PC-3 (cell line): ENCODE results near the gene ARHGAP31.

Source experiments
- EZH2 ChIP-seq: fragments of 300-600 bp; sonication (generic); IDR thresholded peaks from one replicate; pipeline ENCODE4 v1.6.1; 2017; ENCODE audit warnings: antibody characterized with exemption, mild to moderate bottlenecking, low read length; ENCODE audit not compliant: unreplicated experiment
- EZH2phosphoT487 ChIP-seq: fragments of 300-600 bp; sonication (generic); IDR thresholded peaks from 2 replicates; pipeline ENCODE4 v1.6.1; 2018; ENCODE audit warnings: mild to moderate bottlenecking, antibody characterized with exemption, low read length, borderline replicate concordance
- TF ChIP-seq, protein P1 (sequence below): fragments of 300-600 bp; sonication (generic); conservative IDR thresholded peaks from 2 replicates; pipeline ENCODE4 v1.5.1; 2017; ENCODE audit warnings: antibody characterized with exemption, low read depth, mild to moderate bottlenecking, low read length

DNA sequence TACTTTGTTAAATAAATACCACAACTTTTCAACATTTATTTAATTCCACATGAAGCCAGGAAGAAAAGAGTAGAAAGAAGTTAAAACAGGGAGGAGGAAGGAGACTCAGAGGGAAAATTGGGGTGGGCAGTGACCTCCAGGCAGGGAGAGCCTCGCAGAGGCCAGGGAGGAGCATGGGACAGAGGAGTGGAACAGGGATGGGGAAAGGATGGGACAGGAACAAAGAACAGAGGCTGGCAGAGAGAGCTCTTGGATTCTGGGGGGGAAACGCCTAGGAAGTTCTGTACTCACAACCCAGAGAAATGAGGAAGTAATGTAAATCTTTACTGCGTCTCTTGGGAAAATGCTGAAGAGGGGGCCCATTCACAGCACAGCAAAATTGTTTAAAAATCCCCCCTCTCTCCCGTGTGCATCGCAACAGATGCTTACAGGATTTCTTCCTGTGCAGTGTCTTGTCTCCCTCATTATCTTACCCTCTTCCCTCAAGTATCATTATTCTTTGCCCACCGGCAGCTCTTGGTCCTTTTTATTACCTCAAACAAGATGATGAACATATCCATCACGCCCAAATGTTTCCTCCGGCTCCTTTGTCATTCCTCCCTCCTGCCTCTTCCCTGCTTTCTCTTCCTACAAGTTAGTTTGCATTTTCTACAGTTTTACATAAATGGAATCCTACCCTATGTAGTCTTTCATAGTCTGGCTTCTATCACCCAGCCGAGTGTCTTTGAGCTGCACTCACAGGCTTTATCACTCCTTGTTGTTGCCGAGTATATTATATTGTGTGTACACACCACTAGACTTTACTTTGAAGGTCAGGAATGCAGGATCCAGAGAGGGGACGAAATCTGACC lies 65.5 kb downstream of the ARHGAP31 start:
- TF ChIP-seq, protein P1, sequence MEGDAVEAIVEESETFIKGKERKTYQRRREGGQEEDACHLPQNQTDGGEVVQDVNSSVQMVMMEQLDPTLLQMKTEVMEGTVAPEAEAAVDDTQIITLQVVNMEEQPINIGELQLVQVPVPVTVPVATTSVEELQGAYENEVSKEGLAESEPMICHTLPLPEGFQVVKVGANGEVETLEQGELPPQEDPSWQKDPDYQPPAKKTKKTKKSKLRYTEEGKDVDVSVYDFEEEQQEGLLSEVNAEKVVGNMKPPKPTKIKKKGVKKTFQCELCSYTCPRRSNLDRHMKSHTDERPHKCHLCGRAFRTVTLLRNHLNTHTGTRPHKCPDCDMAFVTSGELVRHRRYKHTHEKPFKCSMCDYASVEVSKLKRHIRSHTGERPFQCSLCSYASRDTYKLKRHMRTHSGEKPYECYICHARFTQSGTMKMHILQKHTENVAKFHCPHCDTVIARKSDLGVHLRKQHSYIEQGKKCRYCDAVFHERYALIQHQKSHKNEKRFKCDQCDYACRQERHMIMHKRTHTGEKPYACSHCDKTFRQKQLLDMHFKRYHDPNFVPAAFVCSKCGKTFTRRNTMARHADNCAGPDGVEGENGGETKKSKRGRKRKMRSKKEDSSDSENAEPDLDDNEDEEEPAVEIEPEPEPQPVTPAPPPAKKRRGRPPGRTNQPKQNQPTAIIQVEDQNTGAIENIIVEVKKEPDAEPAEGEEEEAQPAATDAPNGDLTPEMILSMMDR: no peak
- no peak for TF ChIP-seq EZH2phosphoT487
- TF ChIP-seq EZH2: no peak
